Activated CD8-positive, alpha-beta T cell treated with anti-CD3 and anti-CD28 coated beads for 36 hours (primary cell): Measurements from ENCODE around the gene PKIG. TPM values are rescaled to one million over a fixed set of nuclear protein-coding genes. Genes with fewer than 3 reads are reported as not detected.
A peak's percentile ranks its signal among the peaks of the same experiment; 100 is the strongest.
"Not testable (repeated sequence)": the region's sequence is repeated elsewhere in the genome, so short reads cannot be mapped to it uniquely, and the experiment has no call there.

ENCODE experiments used
- ATAC-seq: fragments of 200-7000 bp; cut with Tn5 transposase; one replicate; pipeline ENCODE4 v1.10.0; 2021; ENCODE audit warnings: mild to moderate bottlenecking, moderate library complexity
- CTCF ChIA-PET: fragments of 350-600 bp; sonication (Branson Sonifier 250); formaldehyde crosslinking; loops from one replicate; lab custom pipeline; 2021; ENCODE audit warnings: antibody characterized with exemption; lab: Charles Lee
- POLR2A ChIA-PET: fragments of 350-600 bp; sonication (Branson Sonifier 250); formaldehyde crosslinking; loops from one replicate; lab custom pipeline; 2021; ENCODE audit warnings: antibody characterized with exemption; lab: Charles Lee
- DNase-seq: peaks from one replicate; pipeline ENCODE4 v3.0.0-alpha.2; 2020
- H3K27ac Mint-ChIP-seq: one replicate; pipeline ENCODE4 v1.8.0; 2021; ENCODE audit warnings: mild to moderate bottlenecking, mixed read lengths
- H3K27me3 Mint-ChIP-seq: one replicate; pipeline ENCODE4 v1.8.0; 2021; ENCODE audit warnings: mixed read lengths
- H3K36me3 Mint-ChIP-seq: one replicate; pipeline ENCODE4 v1.8.0; 2021; ENCODE audit warnings: low read depth, mixed read lengths
- H3K4me1 Mint-ChIP-seq: one replicate; pipeline ENCODE4 v1.8.0; 2021; ENCODE audit warnings: low read depth, mixed read lengths
- H3K4me3 Mint-ChIP-seq: one replicate; pipeline ENCODE4 v1.8.0; 2021; ENCODE audit warnings: mild to moderate bottlenecking, moderate library complexity, mixed read lengths
- H3K9me3 Mint-ChIP-seq: one replicate; pipeline ENCODE4 v1.8.0; 2021; ENCODE audit warnings: mixed read lengths
- CTCF ChIP-seq: fragments of 200-600 bp; IDR thresholded peaks from one replicate; pipeline ENCODE4 v1.8.0; 2022; ENCODE audit warnings: antibody characterized with exemption, mild to moderate bottlenecking
- intact Hi-C: fragments of 100-400 bp; cut with micrococcal nuclease; formaldehyde crosslinking; loops from one replicate; pipeline ENCODE4 v1.10.0; 2022
- total RNA-seq, 2 experiments: library from RNA; stranded (reverse); gene quantifications; one replicate each; pipeline ENCODE4 v1.2.3, GENCODE V29; 2021

Gene PKIG
- total RNA-seq, 2 experiments from 2014 or later = 4.8 TPM

- H3K4me3 Mint-ChIP-seq = no peak overlapping the region
- ChIA-PET CTCF (interaction anchor here (1.1 to 2.4 kb wide), 3 partner anchors 14 to 19 kb away, joined by 4 to 14 read pairs (median 4); no protein-coding TSS in a partner anchor), POLR2A (interaction anchor here (1.1 kb wide), 1 partner anchor 25 kb away, joined by 3 read pairs; no protein-coding TSS in a partner anchor)
- no peak for DNase-seq
- TF ChIP-seq CTCF = no peak
- no peak for ATAC-seq
- no peak overlapping the region for H3K27ac Mint-ChIP-seq
- intact Hi-C loops = no loop called here
- no peaks in the 10 kb centered on the region for H3K9me3 Mint-ChIP-seq
- H3K27me3 Mint-ChIP-seq = no peaks in the 10 kb centered on the region
- H3K4me1 Mint-ChIP-seq = peaks cover 8% of the 10 kb centered on the region
- no peaks in the 10 kb centered on the region for H3K36me3 Mint-ChIP-seq
These were observed 2.9 kb downstream of the PKIG start for GRCh38 chr20:44585057-44585963.

- POLR2A ChIA-PET = interaction anchor here (1.1 kb wide), 1 partner anchor 24 kb away, joined by 3 read pairs; no protein-coding TSS in a partner anchor
- no peak for TF ChIP-seq CTCF
- ATAC-seq = peak; percentile 39
- intact Hi-C loops = no loop called here
- CTCF ChIA-PET = interaction anchor here (0.8 to 2.4 kb wide), 4 partner anchors 13 to 19 kb away, joined by 4 to 14 read pairs (median 4); no protein-coding TSS in a partner anchor
- DNase-seq = peak; percentile 10
- Mint-ChIP-seq H3K27ac (no peak overlapping the region), H3K27me3 (no peaks in the 10 kb centered on the region), H3K4me3 (no peak overlapping the region), H3K9me3 (no peaks in the 10 kb centered on the region), H3K36me3 (no peaks in the 10 kb centered on the region), H3K4me1 (peaks cover 8% of the 10 kb centered on the region)
These were observed 4.0 kb downstream of the PKIG start for GRCh38 chr20:44586289-44586911.

GRCh38 chr20:44587035-44587980, 4.9 kb downstream of the PKIG start:
- TF ChIP-seq CTCF = no peak
- no peak overlapping the region for H3K27ac Mint-ChIP-seq
- intact Hi-C loops = no loop called here

GRCh38 chr20:44588321-44588720, 5.9 kb downstream of the PKIG start:
- intact Hi-C loops, ATAC-seq, H3K4me3 Mint-ChIP-seq, CTCF ChIA-PET, H3K36me3 Mint-ChIP-seq, H3K27ac Mint-ChIP-seq, H3K9me3 Mint-ChIP-seq, H3K4me1 Mint-ChIP-seq, POLR2A ChIA-PET, H3K27me3 Mint-ChIP-seq, DNase-seq: not testable (repeated sequence)

More at GRCh38 chr20:44587035-44587980, 4.9 kb downstream of the PKIG start:
- H3K9me3 Mint-ChIP-seq = no peaks in the 10 kb centered on the region
- POLR2A ChIA-PET = interaction anchor here (1.1 kb wide), 1 partner anchor 23 kb away, joined by 3 read pairs; no protein-coding TSS in a partner anchor
- H3K4me1 Mint-ChIP-seq = peaks cover 8% of the 10 kb centered on the region
- DNase-seq = no peak
- no peaks in the 10 kb centered on the region for H3K36me3 Mint-ChIP-seq
- H3K4me3 Mint-ChIP-seq = no peak overlapping the region
- ATAC-seq = no peak
- CTCF ChIA-PET = interaction anchor here (2.4 kb wide), 1 partner anchor 12 kb away, joined by 14 read pairs; no protein-coding TSS in a partner anchor
- no peaks in the 10 kb centered on the region for H3K27me3 Mint-ChIP-seq

- CTCF ChIA-PET = no interaction called here
- DNase-seq = no peak
- intact Hi-C loops = no loop called here
These were observed 7.2 kb downstream of the PKIG start for GRCh38 chr20:44589537-44589936.

More at GRCh38 chr20:44589537-44589936, 7.2 kb downstream of the PKIG start:
- Mint-ChIP-seq H3K4me3 (no peak overlapping the region), H3K36me3 (no peaks in the 10 kb centered on the region), H3K4me1 (peaks cover 8% of the 10 kb centered on the region), H3K27ac (no peak overlapping the region), H3K27me3 (no peaks in the 10 kb centered on the region), H3K9me3 (no peaks in the 10 kb centered on the region)
- no peak for ATAC-seq
- no peak for TF ChIP-seq CTCF
- POLR2A ChIA-PET = no interaction called here
